Tibial nerve (tissue), 3 donors: ENCODE data around the gene FSTL4.

ENCODE experiments used
- CTCF ChIP-seq, 5 experiments: fragments of 200-600 bp in 3 of 5; fragments of 450-650 bp in 2 of 5; sonication (generic) in 3 of 5; IDR thresholded peaks; one replicate each; pipeline ENCODE4 v1.5.1; 2016 to 2019; ENCODE audit warnings: antibody characterized with exemption in 5 of 5, mild to moderate bottlenecking in 3 of 5, moderate library complexity in 2 of 5
- POLR2A ChIP-seq, 2 donors: fragments of 450-650 bp; IDR thresholded peaks; one replicate each; pipeline ENCODE4 v1.6.1; 2017; ENCODE audit warnings: antibody characterized with exemption in 2 of 2, mild to moderate bottlenecking in 2 of 2, moderate library complexity in 2 of 2

- no peak for TF ChIP-seq CTCF (IDR thresholded peaks at IDR 0.05)
- TF ChIP-seq POLR2A (IDR thresholded peaks at IDR 0.05), result no peak
Observed at GRCh38 chr5:133259199-133259997, 352.9 kb downstream of the FSTL4 start.
